ENCODE results near the gene ZFYVE26. TPM values are rescaled to one million over a fixed set of nuclear protein-coding genes. Genes with fewer than 3 reads are reported as not detected.

Gene ZFYVE26
- total RNA-seq, 1 donor from 2014 or later = 42.9 TPM

DNA sequence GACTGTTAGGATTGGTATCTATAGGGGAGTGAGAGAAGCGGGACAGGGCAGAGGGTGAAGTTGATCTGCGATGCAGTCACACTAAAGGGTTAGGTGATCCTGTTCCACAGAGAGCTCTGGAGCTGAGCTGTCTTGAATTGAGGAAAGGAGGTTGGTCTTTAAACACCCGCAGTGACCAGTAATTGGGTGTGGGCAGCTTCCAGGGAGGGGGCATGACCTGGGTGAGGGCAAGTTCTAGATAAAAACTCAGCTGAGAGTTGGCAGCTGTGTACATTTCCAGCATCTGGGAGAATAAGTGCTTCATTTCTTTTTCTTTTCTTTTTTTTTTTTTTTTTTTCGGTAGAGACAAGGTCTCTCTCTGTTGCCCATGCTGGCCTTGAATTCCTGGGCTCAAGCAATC, 79.6 kb downstream of the ZFYVE26 start:
- no peaks in the 10 kb centered on the region for H3K27me3 ChIP-seq
- H3K4me1 ChIP-seq = no peaks in the 10 kb centered on the region
- ATAC-seq (no peak), DNase-seq (no peak)
- H3K9me3 ChIP-seq = no peaks in the 10 kb centered on the region
- no peak overlapping the region for H3K27ac ChIP-seq
- H3K36me3 ChIP-seq = no peaks in the 10 kb centered on the region
- H3K4me3 ChIP-seq = no peak overlapping the region
- intact Hi-C loops (cut with DNase I) = no loop called here
- TF ChIP-seq, protein P1, sequence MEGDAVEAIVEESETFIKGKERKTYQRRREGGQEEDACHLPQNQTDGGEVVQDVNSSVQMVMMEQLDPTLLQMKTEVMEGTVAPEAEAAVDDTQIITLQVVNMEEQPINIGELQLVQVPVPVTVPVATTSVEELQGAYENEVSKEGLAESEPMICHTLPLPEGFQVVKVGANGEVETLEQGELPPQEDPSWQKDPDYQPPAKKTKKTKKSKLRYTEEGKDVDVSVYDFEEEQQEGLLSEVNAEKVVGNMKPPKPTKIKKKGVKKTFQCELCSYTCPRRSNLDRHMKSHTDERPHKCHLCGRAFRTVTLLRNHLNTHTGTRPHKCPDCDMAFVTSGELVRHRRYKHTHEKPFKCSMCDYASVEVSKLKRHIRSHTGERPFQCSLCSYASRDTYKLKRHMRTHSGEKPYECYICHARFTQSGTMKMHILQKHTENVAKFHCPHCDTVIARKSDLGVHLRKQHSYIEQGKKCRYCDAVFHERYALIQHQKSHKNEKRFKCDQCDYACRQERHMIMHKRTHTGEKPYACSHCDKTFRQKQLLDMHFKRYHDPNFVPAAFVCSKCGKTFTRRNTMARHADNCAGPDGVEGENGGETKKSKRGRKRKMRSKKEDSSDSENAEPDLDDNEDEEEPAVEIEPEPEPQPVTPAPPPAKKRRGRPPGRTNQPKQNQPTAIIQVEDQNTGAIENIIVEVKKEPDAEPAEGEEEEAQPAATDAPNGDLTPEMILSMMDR (IDR thresholded peaks at IDR 0.05) = no peak

DNA sequence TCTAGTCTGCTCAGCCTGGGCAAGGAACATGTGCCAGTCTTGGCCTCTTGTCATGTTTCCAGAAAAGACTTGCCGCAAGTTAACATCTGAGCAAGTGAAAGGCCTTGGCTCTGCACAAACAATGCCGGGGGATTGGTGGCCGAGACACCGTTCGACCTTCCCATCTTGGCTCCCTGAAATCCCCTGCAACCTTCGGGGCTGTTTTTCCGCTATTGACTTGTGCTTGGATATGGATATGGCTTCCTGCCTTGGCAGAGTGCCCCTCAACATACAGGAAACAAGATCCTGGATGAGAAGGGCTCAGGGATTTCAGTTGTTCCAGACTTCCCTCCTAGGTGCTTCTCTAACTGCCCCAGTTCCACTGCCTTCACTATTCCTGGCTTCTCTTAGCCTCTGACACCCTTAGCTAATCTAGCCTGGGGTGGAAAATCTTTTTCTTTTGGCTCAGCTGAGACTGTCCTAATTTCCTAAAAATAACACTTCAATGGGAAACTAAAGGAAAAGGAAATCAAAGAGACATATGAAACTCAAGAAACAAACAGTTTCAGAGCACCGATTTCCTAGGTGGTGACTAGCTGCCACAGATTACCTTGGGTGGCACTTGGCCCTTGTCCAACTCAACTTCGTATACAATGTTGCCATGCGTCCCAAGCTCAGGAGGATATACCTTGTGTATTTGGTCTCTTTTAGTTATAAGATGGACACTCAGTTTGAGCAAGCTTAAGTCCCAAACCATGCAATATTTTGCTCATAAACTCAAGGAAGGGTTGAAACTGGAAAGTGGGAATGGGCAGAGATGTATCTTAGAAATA, 80.8 kb downstream of the ZFYVE26 start:
- intact Hi-C loops (cut with DNase I) = no loop called here

DNA sequence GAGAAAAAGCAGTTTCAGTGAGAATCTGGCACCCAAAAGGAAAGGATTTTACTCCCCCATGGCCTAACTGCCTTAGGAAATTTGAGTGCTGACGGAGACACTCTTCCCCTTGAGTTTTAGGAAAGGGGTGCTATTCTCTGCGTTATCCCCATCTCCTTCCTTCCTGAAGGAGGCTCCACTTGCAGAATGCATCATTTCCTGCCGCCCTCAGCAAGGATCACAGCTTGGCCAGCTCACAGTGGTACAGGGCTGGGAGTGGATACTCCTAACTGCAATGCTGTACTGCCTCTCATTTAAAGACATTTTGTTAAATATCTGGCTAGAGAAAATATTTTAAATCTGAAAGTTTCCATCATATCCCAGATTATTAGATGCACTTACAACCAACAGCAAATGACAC, 81.7 kb downstream of the ZFYVE26 start:
- intact Hi-C loops (cut with DNase I) = no loop called here
- Histone ChIP-seq H3K27me3 (no peaks in the 10 kb centered on the region), H3K9me3 (no peaks in the 10 kb centered on the region), H3K4me3 (no peak overlapping the region), H3K4me1 (no peaks in the 10 kb centered on the region), H3K36me3 (no peaks in the 10 kb centered on the region), H3K27ac (no peak overlapping the region)
- DNase-seq = no peak
- TF ChIP-seq, protein P1 (IDR thresholded peaks at IDR 0.05) = no peak
- ATAC-seq = no peak

More for the DNA sequence above, 80.8 kb downstream of the ZFYVE26 start:
- no peak overlapping the region for H3K27ac ChIP-seq
- no peaks in the 10 kb centered on the region for H3K27me3 ChIP-seq
- DNase-seq (no peak), ATAC-seq (no peak)
- TF ChIP-seq, protein P1 (IDR thresholded peaks at IDR 0.05) = no peak
- no peaks in the 10 kb centered on the region for H3K4me1 ChIP-seq
- no peaks in the 10 kb centered on the region for H3K36me3 ChIP-seq
- no peaks in the 10 kb centered on the region for H3K9me3 ChIP-seq
- H3K4me3 ChIP-seq = no peak overlapping the region

DNA sequence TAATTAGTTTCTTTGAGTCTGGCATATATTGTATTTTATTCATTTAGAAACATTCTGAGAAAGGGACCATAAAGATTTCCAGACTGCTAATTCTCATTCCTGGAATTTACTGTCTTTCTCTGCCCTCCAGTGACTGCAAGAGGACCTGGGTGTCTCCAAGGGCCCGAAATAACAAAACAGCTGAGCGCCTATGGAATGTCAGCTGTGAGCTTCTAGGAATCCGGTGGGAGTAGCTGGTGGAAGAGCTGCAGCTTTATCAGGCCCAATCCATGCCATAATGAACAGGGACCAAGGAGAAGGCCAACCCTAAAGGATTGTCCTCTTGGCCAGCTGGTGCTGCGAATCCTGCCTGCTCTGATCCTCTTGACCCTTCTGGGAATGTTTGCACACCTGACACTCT, 82.8 kb downstream of the ZFYVE26 start:
- H3K9me3 ChIP-seq = no peaks in the 10 kb centered on the region
- H3K4me3 ChIP-seq = no peak overlapping the region
- H3K27me3 ChIP-seq = no peaks in the 10 kb centered on the region
- ATAC-seq (no peak), DNase-seq (no peak)
- H3K4me1 ChIP-seq = no peaks in the 10 kb centered on the region
- no peak overlapping the region for H3K27ac ChIP-seq
- TF ChIP-seq, protein P1 (IDR thresholded peaks at IDR 0.05) = no peak
- intact Hi-C loops (cut with DNase I) = no loop called here
- H3K36me3 ChIP-seq = no peaks in the 10 kb centered on the region

DNA sequence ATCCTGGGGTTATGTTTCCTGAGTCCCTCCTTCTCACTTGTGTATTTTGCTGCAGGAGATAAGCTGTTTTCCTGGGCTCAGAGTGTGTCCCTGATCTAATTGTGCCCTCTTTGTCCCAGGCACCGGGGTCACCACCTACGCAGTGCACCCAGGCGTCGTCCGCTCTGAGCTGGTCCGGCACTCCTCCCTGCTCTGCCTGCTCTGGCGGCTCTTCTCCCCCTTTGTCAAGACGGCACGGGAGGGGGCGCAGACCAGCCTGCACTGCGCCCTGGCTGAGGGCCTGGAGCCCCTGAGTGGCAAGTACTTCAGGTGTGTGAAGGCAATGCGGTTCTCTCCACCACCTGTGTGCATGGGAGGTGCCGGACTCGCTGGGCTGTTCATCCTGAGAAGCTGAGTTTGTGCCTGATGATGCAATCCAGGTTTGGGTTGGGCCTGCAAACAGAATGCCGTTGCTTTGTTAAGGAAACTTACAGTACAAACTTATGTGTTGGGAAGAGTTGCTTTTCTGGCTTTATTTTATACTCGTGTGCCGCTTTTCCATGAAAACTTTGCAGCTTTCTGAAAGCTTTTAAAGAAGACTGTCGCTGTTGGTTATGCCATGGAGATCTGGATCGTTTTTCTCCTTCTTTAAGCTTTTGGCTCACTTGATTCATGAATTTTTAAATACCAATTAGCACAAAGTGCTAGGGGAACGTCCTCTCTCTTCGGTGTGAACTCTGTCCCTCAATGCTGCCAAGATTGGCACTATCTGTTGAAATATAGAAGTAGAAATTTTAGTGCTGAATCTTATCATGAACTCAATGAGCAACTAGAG, 87.1 kb downstream of the ZFYVE26 start:
- intact Hi-C loops (cut with DNase I) = no loop called here
- TF ChIP-seq, protein P1 (IDR thresholded peaks at IDR 0.05) = no peak
- Histone ChIP-seq H3K36me3 (no peaks in the 10 kb centered on the region), H3K27ac (no peak overlapping the region), H3K4me3 (no peak overlapping the region), H3K4me1 (no peaks in the 10 kb centered on the region), H3K27me3 (peaks cover 5% of the 10 kb centered on the region), H3K9me3 (no peaks in the 10 kb centered on the region)
- peak; percentile 86 for ATAC-seq
- DNase-seq = peak; percentile 71

Data from upper lobe of right lung (tissue), 1 donor.